HG02981 (cell line): Measurements from ENCODE around the gene DCAF12.

Experiments used
- ATAC-seq: cut with Tn5 transposase; IDR thresholded peaks from one replicate; pipeline ENCODE4 v1.9.1; 2021; ENCODE audit warnings: mild to moderate bottlenecking, moderate library complexity; ENCODE audit not compliant: unreplicated experiment

The DCAF12 gene

DNA sequence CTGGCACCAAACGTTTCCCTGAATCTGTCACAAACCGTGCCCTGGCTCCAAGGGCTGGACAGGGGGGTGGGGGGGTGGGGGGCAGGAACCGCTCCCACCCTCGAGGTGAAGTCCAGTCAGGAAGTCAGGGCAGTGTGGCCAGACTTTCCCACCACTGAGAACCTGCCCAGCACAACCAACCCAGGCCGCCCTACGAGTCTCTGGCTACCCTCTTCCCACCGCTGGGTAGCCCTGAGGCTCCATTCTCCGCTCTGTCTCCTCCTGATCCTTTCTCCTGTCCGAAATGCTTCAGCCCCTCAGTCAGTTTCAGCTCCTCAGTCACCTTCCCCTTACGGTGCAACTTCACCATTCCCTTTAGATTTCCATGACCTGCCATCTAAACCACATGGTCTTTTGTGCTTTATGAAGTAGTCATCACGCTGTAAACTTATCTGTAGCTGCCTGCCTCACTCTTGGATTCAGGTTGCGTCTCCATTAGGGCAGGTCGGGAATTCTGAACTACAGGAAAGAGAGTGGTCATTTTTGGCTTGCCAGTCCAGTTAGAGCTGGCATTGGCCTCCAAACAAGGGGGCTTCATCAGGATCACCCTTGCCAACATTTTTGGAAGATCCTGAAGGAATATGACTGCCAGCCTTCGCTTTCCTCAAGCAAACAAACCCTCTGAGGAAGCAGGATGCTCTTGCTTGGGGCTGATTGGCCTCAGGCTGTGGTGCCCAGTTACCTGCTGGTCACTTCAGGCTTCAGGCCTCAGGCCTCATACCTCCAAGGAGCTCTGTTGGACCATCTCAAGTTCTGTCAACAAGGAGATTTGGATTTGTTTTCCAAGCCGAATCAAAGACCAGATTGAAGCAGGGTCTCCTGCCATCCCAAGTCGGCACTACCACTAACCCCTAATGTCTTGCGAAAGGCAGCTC is 794 bp upstream of the DCAF12 start:
- ATAC-seq: no peak

DNA sequence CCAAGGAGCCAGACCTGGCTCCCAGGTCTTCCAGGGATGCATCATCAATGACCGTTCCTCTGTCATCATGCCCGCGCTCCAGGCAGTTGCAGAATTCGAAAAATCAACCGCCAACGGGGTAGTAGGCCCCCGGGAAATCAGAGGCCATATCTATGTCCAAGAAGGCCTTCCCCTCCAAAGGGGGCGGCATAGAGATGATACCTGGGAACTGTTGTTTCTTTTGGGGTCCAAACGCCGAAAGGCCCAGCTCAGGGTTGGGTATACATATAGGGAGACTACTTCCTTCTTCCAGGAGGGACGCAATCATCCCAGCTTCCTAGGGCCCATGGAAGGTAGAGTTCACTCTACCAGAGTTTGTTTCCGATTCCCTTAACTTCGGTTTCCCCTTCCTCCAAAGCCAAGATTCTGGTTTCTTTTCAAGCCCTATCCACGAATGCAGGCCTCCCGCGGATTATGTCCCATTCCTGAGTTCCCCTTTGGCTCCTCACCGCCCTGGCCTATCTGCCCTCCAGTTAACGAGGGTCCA is 754 bp downstream of the DCAF12 start:
- no peak for ATAC-seq

DNA sequence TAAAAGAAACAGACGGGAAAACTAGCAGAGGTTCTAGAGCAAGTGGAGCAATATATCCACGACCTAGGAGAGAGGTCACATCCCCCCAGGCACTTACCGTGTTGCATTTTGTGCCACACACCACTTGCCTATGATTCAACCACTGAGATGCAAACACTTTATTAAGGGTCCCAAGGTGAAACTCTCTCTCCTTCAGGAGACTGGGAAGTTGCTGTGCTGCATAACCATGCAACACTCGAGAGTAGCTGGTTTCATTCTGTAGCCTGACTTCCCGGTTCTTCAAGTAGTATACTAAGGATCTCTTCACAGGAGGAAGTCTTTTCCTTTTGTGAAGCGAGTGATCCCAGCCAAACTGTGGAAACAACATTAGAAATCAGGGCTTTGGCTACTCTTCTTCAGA is 1.6 kb downstream of the DCAF12 start:
- ATAC-seq: no peak

DNA sequence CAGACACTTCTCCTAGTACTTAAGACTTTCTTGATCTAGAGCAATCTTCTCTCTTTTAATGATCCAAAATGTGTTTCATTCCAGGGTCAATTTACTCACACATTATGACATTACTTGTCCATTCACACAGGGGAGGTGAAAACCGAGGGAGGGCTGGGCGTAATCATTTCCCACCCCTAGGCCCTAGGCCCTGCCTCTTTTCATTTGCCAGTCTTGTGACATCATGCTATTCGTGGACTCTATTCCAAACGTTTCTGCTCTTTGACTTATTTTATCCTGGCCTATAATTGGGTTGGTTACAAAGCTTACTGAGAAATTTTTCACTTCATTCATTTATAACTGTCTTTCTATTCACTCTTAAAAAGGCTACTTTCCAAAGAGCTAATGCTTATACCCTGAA is 2.4 kb downstream of the DCAF12 start:
- ATAC-seq: no peak

DNA sequence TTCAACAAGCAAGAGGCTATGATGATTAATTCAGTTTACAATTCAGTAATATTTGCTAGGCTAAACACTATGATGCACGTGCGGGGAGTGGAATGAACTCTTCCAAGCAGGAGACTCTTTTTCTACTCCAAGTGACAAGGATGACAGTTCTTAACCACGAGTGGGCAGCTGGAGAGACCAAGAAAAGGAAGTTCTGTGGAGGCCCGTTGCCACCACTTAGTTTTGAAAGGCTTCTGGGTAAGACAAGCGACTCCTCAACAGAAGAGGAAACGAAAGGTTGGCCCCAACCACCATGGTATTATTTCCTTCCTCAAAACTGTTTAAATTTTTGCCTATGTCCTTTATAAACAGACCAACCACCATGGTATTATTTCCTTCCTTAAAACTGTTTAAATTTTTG is 2.8 kb downstream of the DCAF12 start:
- ATAC-seq: peak; percentile 44

DNA sequence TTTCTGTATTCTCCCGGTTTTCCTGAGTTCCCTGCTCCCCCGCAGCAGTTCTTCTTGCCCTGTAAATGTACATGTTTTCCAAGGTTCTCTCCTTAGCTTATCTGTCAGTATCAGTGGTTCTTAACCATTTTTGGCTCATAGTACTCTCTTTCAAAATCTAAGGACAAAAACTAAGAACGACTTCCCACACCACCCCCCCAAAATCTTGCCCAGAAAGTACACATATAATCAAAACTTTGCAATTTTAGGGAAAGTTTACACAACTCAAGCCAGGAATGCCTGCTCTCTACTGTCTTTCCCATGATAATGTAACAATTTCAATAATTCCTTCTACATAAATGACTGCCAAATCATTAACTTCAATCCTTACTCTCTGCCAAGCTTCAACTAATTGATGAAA is 4.5 kb downstream of the DCAF12 start:
- no peak for ATAC-seq

DNA sequence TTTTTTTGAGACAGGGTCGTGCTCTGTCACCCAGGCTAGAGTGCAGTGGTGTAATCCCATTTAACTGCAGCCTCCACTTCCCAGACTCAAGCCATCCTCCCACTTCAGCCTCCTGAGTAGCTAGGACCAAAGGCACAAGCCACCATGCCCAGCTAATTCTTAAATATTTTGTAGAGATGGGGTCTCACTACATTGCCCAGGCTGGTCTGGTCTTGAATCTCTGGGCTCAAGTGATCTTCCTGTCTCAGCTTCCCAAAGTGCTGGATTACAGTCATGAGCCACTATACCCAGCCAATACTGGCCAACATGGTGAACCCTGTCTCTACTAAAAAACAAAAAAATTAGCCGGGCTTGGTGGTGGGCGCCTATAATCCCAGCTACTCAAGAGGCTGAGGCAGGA is 6.8 kb downstream of the DCAF12 start:
- ATAC-seq: no peak

DNA sequence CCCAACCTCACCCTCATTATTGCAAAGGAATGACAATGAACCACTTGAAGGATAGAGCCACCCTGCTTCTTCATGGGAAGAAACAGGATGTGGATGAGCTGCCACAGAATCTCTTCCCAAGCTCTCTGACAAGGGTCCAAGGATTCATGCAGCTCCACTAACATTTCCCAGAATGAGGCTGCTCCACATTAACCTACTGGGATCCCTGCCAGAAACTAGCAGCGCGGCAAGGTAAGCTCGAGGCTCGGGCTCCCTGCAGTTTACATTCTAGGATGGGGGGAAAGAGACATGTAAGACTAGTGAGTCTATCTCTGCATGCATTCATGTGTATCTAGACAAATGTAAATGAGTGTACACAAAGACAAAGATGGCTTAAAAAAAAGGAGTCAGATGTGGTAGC is 12.1 kb downstream of the DCAF12 start:
- no peak for ATAC-seq

DNA sequence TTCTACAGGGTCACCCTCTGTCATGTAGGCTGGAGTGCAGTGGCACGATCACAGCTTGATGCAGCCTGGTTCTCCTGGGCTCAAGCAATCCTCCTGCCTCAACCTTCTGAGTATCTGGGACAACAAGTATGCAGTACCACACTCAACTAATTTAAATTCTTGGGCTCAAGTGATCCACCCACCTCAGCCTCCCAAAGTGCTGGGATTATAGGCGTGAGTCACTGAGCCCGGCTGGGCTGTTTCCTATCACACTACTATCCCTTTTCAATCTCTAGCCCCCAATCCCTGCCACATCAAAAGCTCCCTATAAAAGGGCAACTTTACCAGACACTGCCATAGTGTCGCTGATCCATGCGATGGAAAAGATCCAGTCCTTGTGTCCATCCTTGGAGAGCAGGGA is 20.4 kb downstream of the DCAF12 start:
- ATAC-seq: no peak

DNA sequence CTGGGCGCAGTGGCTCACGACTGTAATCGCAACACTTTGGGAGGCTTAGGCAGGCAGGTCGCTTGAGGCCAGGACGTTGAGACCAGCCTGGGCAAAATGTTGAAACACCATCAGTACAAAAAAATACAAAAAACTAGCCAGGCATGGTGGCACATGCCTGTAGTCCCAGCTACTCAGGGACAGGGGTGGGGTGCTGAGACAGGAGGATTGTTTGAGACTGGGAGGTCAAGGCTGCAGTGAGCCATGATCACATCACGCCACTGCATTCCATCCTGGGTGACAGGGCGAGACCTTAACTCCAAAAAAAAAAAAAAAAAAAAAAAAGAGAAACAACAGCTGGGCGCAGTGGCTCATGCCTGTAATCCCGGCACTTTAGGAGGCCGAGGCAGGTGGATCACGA is 23.7 kb downstream of the DCAF12 start:
- no peak for ATAC-seq

DNA sequence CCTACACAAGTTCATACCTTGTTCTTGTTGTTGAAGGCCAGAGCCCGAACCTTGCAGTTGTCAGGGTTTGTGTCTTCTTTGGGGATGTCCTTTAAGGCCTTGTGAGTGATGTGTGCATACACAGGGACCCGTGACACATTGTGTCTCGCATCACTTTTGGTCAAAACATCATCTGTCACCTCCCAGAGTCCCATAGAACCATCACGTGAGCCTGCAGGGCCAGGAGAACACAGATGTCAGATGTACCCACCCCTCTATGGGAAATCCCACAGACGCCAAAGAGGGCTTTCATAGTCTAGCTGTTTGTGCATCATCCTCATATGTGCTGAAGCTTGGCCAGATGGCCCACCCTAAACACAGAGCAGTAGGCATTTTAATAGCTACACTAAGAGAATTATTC is 28.2 kb downstream of the DCAF12 start:
- ATAC-seq: no peak

DNA sequence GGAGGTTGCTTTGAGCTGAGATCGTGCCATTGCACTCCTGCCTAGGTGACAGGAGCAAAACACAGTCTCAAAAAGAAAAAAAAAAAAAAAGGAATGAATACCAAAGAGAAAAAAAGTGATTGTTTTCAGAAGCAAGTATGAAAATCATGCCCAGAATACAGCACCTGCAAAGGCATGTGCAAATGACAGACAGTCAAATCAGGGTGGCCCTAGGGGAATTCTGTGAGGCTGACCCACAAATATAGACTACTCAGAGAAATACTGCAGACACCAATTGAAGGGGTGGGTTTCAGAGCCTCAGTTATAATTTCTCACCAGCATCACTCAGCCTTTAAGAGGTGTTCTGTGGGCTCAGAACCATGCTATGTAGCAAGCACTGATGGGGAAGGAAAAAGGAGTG is 28.6 kb downstream of the DCAF12 start:
- ATAC-seq: peak; percentile 61

DNA sequence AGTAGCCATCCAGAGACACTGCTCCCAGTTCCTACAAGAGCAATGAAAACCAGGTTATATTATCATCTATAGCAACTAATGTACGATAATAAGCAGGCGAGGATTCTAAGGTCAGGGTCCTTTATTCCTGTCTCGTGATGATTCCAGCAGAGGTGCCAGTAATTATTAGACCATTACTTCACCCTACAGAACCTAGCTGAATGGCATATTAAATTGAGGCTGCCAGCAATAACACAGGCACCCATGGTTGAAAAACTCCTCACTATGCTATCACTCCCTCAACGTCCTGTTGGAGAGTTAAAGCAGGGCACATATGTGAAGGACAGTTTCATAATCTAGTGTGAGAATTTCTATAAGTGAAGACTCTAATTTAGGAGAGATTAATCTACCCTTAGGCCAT is 29.7 kb downstream of the DCAF12 start:
- ATAC-seq: no peak

DNA sequence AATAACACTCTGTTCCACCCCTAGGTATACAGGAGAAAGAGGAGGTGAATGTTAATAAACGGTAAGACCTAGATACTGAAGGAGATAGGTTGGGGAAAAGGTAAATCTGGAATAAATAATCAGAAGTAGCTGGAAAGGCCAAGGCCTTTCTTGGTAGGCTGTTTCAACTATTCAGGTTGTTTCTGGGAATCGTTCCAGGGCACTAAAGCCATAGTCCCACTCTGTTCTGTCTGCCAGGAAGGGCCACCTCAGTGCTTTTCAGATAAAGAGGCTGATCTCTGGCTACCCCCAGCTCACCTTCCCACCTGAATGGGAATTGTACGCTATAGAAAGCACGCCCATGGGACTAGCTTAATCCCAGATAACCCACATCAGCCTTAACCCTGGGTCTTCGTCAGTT is 32.9 kb downstream of the DCAF12 start:
- ATAC-seq: no peak

DNA sequence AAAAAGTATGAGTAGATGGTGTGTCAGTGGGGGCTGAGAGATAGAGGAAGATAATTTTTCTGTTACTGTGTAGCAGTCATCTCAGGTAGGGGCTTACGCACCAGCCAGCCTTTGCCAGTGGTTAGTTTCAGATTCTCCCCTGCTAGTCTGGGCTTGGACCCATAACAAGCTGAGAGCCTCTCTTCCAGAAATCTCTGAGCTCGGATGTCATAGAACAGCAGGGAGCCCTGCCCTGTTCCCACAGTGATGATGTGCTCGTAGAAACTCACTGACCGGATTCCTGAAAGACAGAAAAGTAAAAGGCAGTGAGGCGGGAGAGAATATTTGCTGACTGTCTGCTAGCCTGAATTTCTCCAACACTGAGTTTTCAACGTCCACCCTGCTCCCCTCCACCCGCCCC is 37.2 kb downstream of the DCAF12 start:
- no peak for ATAC-seq

DNA sequence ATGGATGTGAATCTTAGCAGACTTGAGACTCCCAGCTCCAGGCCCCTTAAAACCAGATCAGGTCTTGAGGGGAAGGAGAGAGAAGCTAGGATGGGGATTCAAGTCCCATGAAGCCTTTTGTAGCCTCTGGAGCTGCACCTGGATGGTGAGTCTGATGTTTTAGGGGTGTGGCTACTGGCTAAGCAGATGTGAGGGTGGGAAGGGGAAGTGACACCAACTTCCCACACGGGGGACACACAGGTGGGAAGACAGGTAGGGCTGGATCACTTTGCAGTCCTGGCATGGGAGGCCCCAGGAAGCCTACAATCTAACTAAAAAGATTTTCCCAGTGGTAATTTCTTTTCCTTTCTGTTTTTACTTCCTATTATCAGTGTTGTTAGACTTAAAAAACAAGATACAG is 39.1 kb downstream of the DCAF12 start:
- no peak for ATAC-seq

DNA sequence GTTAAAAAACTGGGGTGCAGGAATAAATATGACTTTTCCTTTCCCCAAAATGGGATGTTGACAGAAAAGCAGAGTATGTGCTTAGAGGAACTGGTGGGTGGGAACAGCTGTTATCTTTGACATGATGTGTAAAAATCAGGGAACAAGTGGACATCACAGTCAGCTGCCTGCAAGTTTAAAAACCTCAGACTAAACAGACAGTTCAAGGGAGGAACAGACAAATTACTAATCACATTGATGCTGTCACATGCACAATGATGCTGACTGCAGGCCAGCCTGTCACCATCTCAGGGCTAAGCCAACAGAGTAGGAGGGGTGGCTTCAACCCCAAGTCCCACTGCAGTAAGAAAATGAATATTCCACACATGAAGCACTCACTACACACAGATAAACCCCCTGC is 39.6 kb downstream of the DCAF12 start:
- ATAC-seq: no peak

DNA sequence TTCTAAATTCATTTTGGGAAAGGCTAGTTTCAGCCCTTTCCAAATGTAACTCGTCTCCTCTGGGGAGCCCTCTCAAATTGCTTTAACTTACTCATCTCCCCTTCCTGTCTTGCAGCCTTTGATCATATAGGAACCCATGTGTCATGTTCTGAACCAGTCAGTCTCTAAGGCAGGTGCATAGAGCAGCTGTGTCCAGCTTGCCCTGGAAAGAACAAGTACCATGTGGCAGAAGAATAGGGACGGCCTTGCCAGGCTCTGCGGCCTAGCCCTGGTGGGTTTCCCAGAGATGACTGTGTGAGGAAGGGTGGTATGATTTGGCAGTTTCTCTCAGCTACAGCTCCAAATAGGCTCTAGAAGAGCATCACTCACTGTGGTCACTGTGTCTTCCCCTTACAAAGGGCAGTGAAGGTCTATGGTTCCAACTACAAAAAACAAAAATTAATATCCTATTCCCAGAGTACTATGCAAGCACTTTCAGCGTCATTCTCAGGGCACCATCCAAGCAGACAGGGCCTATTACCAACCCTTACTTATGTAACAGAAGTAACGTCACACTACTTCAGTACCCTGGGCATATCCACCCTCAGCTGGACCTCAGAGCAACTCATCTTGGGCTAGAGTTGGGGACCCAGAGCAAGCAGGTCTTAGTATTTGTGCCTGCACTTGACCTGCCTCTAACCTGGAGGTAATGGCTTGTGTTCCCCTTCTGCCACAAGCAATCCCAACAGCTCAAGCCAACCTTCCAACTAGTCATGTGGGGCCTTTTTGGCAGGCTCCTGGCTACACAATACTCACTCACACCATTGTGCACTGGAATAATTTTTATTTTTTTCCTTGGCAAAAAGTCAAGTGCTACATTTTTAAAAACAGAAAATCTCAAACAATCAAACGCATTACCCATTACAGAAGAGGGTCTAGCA is 40.7 kb downstream of the DCAF12 start:
- no peak for ATAC-seq

DNA sequence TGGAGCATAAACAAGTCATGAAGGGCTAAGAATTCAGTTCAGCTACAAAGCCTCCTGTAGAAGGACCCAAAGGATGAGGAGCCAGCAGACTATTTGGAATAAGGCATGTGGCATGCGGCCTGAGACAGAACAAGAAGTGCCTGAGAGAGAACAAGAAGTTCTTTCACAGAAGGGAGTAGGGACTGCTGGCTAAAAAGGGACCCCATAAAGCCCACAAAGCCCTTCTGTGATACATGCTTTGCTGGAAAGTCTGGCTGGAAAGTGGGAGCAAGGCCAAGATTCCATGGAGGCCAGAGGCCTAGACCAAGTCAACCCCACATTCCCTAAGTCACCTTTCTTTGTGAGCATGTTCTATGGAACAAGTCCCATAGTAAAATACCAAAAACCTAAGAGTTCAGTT is 41.9 kb downstream of the DCAF12 start:
- ATAC-seq: no peak

DNA sequence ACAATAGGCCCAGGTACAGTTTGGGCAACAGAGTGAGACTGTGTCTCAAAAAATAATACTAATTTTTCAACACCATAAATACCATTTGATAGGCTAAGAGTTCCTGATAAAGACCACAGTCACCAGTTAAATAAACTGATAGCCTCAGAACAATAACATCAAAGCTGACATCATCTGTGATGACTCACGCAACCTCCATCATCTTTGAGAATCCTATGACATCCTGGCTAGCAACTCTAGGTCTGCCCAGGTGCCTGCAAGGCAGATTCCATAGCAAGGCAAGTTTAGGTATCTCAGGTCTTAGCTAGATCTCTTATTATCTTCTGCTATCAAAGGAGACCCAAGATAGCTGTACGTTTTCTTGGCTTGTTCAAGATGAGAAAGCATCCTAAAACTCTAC is 47.3 kb downstream of the DCAF12 start:
- ATAC-seq: no peak

DNA sequence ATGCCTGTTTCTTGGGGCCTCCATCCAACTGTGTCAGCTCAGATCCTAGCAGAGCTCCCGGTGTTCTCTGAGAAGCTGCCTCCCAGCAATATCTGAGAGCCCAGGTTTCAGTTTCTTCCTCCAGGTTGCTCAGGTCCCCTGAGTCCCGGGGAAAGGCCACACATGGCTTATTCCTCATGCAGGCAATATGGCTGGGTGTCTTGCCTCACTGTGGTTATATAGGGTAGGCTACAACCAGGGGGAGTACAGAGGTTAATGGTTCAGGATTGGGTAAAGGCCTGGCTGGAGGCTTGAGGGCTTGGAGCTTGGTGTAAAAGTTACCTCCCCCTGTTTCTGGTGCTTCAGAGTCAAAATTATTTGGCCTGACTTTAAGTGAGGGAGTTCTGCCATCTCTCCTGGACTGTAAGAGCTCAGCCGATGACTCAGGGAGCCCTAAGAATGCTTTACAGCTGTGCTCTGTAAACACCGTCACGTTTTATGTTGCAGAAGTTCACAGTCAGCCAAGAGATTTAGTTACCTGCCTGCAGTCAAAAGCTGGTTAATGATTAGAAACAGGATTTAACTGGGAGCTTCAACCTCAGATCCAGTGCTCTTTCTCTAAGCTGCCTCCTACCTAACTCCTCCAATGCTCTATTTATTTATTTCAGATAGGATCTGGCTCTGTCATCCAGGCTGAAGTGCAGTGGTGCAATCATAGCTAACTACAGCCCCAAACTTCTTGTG is 53.5 kb downstream of the DCAF12 start:
- ATAC-seq: no peak
